NT2/D1 (cell line): ENCODE results near the gene SLC19A1.

Source experiments
- SUZ12 ChIP-seq: IDR thresholded peaks from 2 replicates; pipeline ENCODE4 v1.6.1; 2011; ENCODE audit not compliant: insufficient read length, insufficient read depth; ENCODE audit errors: extremely low read depth
- YY1 ChIP-seq: IDR thresholded peaks from 2 replicates; pipeline ENCODE4 v1.6.1; 2011; ENCODE audit not compliant: insufficient read length, insufficient read depth
- ZNF274 ChIP-seq: IDR thresholded peaks from 2 replicates; pipeline ENCODE4 v1.6.1; 2011; ENCODE audit warnings: mild to moderate bottlenecking, low read depth, low read length

- no peak for TF ChIP-seq YY1
- no peak for TF ChIP-seq SUZ12
- no peak for TF ChIP-seq ZNF274
These were observed 8.4 kb upstream of the SLC19A1 start for GRCh38 chr21:45550522-45551210.
